K562 treated with DMSO at 1 percent for 48 hours (cell line): Measurements from ENCODE around the gene FAM20C. TPM values are rescaled to one million over a fixed set of nuclear protein-coding genes. Genes with fewer than 3 reads are reported as not detected.

Experiments used
- total RNA-seq: library from RNA; unstranded; fragments of 300-600 nt; gene quantifications from 2 replicates; pipeline ENCODE4 v1.2.3, GENCODE V29; 2022; ENCODE audit warnings: low replicate concordance; ENCODE audit errors: extremely low read depth

FAM20C gene
- total RNA-seq = not detected in 2 replicates

GRCh38 chr7:191981-192649, at the start of gene FAM20C:
TSS of gene FAM20C (plus strand) at chr7:192571. CDS start at chr7:193200, 629 bp downstream.

GRCh38 chr7:289756-290553, 97.6 kb downstream of the FAM20C start, which contains the start of gene FOXL3:
TSS of gene FOXL3 (plus strand) at chr7:290170. CDS start at chr7:290170, 0 bp downstream.

Other genes with a start within 250 kb of the FAM20C start
- gene FOXL3, start 97.6 kb downstream of the FAM20C start, total RNA-seq = not detected in 2 replicates